Smooth muscle cell (in vitro differentiated cells): ENCODE data around the gene ODF2. TPM values are rescaled to one million over a fixed set of nuclear protein-coding genes. Genes with fewer than 3 reads are reported as not detected.

Source experiments
- DNase-seq: peaks from one replicate; lab custom pipeline; 2025; ENCODE audit not compliant: unreplicated experiment; lab: John Stamatoyannopoulos, UW
- H2AFZ ChIP-seq: fragments of 200-600 bp; sonication (generic); 2 replicates; pipeline ENCODE4 v1.6.0; 2016; ENCODE audit warnings: antibody characterized with exemption, low read depth, mild to moderate bottlenecking
- H3F3A ChIP-seq: fragments of 200-600 bp; sonication (generic); 2 replicates; pipeline ENCODE4 v1.6.0; 2017; ENCODE audit warnings: antibody characterized with exemption, low read depth
- H3K27ac ChIP-seq: fragments of 200-600 bp; sonication (generic); 2 replicates; pipeline ENCODE4 v1.5.1; 2016; ENCODE audit warnings: low read depth, mild to moderate bottlenecking
- H3K27me3 ChIP-seq: fragments of 200-600 bp; sonication (generic); 2 replicates; pipeline ENCODE4 v1.6.1; 2016; ENCODE audit warnings: low read depth, mild to moderate bottlenecking
- H3K36me3 ChIP-seq: fragments of 200-600 bp; sonication (generic); 2 replicates; pipeline ENCODE4 v1.5.1; 2016; ENCODE audit warnings: low read depth
- H3K4me1 ChIP-seq: fragments of 200-600 bp; sonication (generic); 2 replicates; pipeline ENCODE4 v1.5.1; 2016; ENCODE audit warnings: low read depth
- H3K4me2 ChIP-seq: fragments of 200-600 bp; sonication (generic); 2 replicates; pipeline ENCODE4 v1.6.0; 2016; ENCODE audit warnings: mild to moderate bottlenecking
- H3K4me3 ChIP-seq: fragments of 200-600 bp; sonication (generic); 2 replicates; pipeline ENCODE4 v1.5.1; 2016; ENCODE audit warnings: mild to moderate bottlenecking
- H3K79me2 ChIP-seq: fragments of 200-600 bp; sonication (generic); 2 replicates; pipeline ENCODE4 v1.6.0; 2016; ENCODE audit warnings: low read depth, mild to moderate bottlenecking
- H3K9ac ChIP-seq: fragments of 200-600 bp; sonication (generic); 2 replicates; pipeline ENCODE4 v1.6.0; 2016; ENCODE audit warnings: low read depth
- H3K9me3 ChIP-seq: fragments of 200-600 bp; sonication (generic); replicated peaks from 2 replicates; pipeline ENCODE4 v1.5.1; 2016; ENCODE audit warnings: low read depth
- H4K20me1 ChIP-seq: fragments of 200-600 bp; sonication (generic); 2 replicates; pipeline ENCODE4 v1.6.0; 2016; ENCODE audit warnings: low read depth
- WGBS: methylation state at CpG from one replicate; pipeline ENCODE4 v1.1.7; 2016; ENCODE audit warnings: low lambda C conversion rate; 5-methylcytosine and 5-hydroxymethylcytosine counted together
- polyA plus RNA-seq: library from polyadenylated mRNA; unstranded; fragments of >200 nt; fragmentation: Nextera tagmentation; extraction: Ambion mirVana; gene quantifications from 2 replicates; pipeline ENCODE4 v1.2.1, GENCODE V29; 2016
- total RNA-seq: library from RNA; depleted of rRNA; stranded (reverse); fragments of >200 nt; gene quantifications from 2 replicates; pipeline ENCODE4 v1.2.3, GENCODE V29; 2014
- TF ChIP-seq, protein P1 (sequence below): fragments of 200-600 bp; sonication (generic); IDR thresholded peaks from 2 replicates; pipeline ENCODE4 v1.5.1; 2017; ENCODE audit warnings: borderline replicate concordance, mild to moderate bottlenecking, antibody characterized with exemption; ENCODE audit not compliant: insufficient read depth, poor library complexity, severe bottlenecking

The ODF2 gene
- total and polyA plus RNA-seq, 2 experiments from 2014 or later = 17.7 to 33.2 TPM

DNA sequence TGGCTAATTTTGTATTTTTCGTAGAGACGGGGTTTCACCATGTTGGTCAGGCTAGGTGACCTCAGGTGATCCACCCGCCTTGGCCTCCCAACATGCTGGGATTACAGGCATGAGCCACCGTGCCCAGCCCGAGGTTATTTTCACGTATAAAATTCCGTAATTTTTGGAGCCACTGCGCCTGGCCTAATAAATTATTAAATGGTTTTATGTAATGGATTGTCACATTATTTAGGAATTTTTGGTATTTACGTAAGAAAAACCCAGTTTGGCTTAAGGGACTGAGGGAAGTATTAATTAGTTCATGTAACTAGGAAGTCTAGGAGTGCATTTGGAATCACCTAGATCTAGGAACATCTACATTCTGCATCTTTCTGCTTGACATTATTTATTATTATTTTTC lies 57.0 kb downstream of the ODF2 start:
- Histone ChIP-seq H4K20me1 (peaks cover 4% of the 10 kb centered on the region), H3K27ac (no peak overlapping the region), H3K36me3 (peaks cover 3% of the 10 kb centered on the region), H2AFZ (no peak overlapping the region), H3K4me2 (no peak overlapping the region), H3F3A (no peaks in the 10 kb centered on the region), H3K79me2 (no peaks in the 10 kb centered on the region), H3K9ac (no peak overlapping the region), H3K27me3 (no peaks in the 10 kb centered on the region), H3K9me3 (no peaks in the 10 kb centered on the region), H3K4me3 (no peak overlapping the region), H3K4me1 (no peaks in the 10 kb centered on the region)
- no peak for DNase-seq
- TF ChIP-seq, protein P1, sequence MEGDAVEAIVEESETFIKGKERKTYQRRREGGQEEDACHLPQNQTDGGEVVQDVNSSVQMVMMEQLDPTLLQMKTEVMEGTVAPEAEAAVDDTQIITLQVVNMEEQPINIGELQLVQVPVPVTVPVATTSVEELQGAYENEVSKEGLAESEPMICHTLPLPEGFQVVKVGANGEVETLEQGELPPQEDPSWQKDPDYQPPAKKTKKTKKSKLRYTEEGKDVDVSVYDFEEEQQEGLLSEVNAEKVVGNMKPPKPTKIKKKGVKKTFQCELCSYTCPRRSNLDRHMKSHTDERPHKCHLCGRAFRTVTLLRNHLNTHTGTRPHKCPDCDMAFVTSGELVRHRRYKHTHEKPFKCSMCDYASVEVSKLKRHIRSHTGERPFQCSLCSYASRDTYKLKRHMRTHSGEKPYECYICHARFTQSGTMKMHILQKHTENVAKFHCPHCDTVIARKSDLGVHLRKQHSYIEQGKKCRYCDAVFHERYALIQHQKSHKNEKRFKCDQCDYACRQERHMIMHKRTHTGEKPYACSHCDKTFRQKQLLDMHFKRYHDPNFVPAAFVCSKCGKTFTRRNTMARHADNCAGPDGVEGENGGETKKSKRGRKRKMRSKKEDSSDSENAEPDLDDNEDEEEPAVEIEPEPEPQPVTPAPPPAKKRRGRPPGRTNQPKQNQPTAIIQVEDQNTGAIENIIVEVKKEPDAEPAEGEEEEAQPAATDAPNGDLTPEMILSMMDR = no peak
- 97% methylated on average over 9 of the region's 9 CpGs for WGBS

DNA sequence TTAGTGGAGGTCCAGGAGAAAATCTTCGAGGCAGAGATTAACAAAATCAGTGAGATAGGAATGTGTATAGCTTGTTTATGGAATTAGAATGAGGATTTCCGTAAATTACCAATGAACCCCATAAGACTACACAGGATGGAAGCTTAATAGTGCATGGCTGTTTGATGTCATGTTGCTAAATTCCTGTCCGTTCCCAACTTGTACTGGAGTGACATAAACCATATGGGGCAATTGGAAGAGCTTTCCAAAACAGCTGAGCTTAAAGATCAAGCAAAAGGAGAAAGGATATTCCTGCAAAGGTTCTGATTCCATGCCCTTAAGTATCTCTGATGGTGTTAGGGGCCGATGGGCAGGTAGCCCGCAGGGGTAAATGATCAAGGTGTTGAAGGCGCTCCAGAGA lies 66.2 kb downstream of the ODF2 start:
- Histone ChIP-seq H3F3A (no peaks in the 10 kb centered on the region), H3K27me3 (no peaks in the 10 kb centered on the region), H3K4me1 (peaks cover 5% of the 10 kb centered on the region), H3K4me2 (no peak overlapping the region), H3K27ac (no peak overlapping the region), H3K9ac (no peak overlapping the region), H4K20me1 (no peaks in the 10 kb centered on the region), H3K79me2 (no peaks in the 10 kb centered on the region), H3K36me3 (peaks cover 3% of the 10 kb centered on the region), H3K4me3 (no peak overlapping the region), H2AFZ (no peak overlapping the region), H3K9me3 (no peaks in the 10 kb centered on the region)
- TF ChIP-seq, protein P1 = no peak
- DNase-seq = no peak
- 92% methylated on average over 6 of the region's 6 CpGs for WGBS

DNA sequence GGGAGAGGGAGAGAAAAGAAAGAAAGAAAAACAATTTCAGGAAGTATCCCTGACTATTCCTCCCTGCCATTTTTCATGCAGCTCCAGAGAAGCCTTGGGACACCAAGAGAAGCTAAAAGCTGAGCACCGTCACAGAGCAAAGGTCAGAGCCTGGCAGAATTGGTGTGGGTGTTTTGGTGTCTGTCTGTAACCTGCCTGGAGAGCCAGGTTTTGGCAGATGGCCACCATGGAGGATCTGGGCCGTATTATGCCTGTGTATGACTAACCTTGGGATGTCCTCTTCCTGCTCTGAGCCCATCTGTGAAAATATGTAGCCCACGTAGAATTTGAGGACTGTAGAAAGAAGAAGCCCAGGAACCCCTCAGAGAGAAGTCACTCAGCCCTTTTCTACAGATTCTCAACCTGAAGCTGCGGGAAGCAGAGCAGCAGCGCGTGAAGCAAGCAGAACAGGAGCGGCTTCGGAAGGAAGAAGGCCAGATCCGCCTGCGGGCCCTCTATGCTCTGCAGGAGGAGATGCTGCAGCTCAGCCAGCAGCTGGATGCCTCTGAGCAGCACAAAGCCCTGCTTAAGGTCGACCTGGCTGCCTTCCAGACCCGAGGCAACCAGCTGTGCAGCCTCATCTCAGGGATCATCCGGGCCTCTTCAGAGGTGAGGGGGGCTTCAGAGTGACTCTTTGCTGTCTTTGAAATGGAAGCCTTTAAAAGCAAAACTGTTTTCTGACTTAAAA lies 67.6 kb downstream of the ODF2 start:
- Histone ChIP-seq H3K9me3 (no peaks in the 10 kb centered on the region), H3K27me3 (no peaks in the 10 kb centered on the region), H3K9ac (no peak overlapping the region), H3K79me2 (no peaks in the 10 kb centered on the region), H3K36me3 (no peaks in the 10 kb centered on the region), H3K4me2 (no peak overlapping the region), H3K27ac (no peak overlapping the region), H2AFZ (no peak overlapping the region), H3K4me3 (no peak overlapping the region), H3K4me1 (peaks cover 5% of the 10 kb centered on the region), H4K20me1 (no peaks in the 10 kb centered on the region), H3F3A (peaks cover 4% of the 10 kb centered on the region)
- 74% methylated on average over 13 of the region's 13 CpGs for WGBS
- TF ChIP-seq, protein P1 = no peak
- DNase-seq = no peak

DNA sequence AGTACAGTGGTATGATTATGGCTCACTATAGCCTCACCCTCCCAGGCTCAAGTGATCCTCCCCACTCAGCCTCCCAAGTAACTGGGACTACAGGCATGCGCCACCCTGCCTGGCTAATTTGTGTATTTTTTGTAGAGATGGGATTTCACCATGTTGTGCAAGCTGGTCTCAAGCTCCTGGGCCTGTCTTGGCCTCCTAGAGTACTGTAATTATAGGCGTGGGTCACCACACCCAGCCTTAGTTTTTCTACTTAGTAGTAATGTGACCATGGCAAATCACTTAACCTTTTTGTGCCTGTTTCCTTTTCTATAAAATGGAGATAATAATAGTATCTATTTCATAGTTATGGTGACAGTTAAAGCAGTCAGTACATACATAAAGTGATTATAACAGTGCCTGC lies 70.9 kb downstream of the ODF2 start:
- Histone ChIP-seq H3F3A (peaks cover 11% of the 10 kb centered on the region), H2AFZ (no peak overlapping the region), H3K4me2 (no peak overlapping the region), H4K20me1 (no peaks in the 10 kb centered on the region), H3K36me3 (no peaks in the 10 kb centered on the region), H3K9ac (no peak overlapping the region), H3K79me2 (no peaks in the 10 kb centered on the region), H3K4me3 (no peak overlapping the region), H3K9me3 (no peaks in the 10 kb centered on the region), H3K27ac (no peak overlapping the region), H3K27me3 (no peaks in the 10 kb centered on the region), H3K4me1 (peaks cover 5% of the 10 kb centered on the region)
- DNase-seq = no peak
- WGBS = 86% methylated on average over 2 of the region's 2 CpGs
- TF ChIP-seq, protein P1 = no peak
